Endothelial cell of umbilical vein (primary cell): Measurements from ENCODE around the gene ZNF423. TPM values are rescaled to one million over a fixed set of nuclear protein-coding genes. Genes with fewer than 3 reads are reported as not detected.

Source experiments
- BruUV-seq: library from RNA; stranded (reverse); fragments of 400-500 nt; replicated peaks from 2 replicates; lab custom pipeline; 2021; lab: Mats Ljungman, UMichigan
- CTCF ChIA-PET: fragments of 300-600, 350-600 bp; sonication (Branson Sonifier 250); formaldehyde crosslinking; loops from one replicate; lab custom pipeline; 2021; ENCODE audit warnings: antibody characterized with exemption, inconsistent platforms; lab: Charles Lee
- POLR2A ChIA-PET: fragments of 300-600, 350-600 bp; sonication (Branson Sonifier 250); formaldehyde crosslinking; loops from one replicate; lab custom pipeline; 2021; ENCODE audit warnings: antibody characterized with exemption, inconsistent platforms; lab: Charles Lee
- DNase-seq: peaks from one replicate; pipeline ENCODE4 v3.0.0-alpha.2; 2011; ENCODE audit warnings: low read depth, low spot score
- FAIRE-seq: peaks from 2 replicates; lab custom pipeline; 2011; peaks lifted over from hg19 to GRCh38; lab: Jason Lieb, UNC
- H2AFZ ChIP-seq: 2 replicates; pipeline ENCODE4 v1.6.0; 2012; ENCODE audit warnings: low read depth, low read length, control low read depth, inconsistent platforms
- H3K27ac ChIP-seq: 2 replicates; pipeline ENCODE4 v1.5.1; 2011; ENCODE audit warnings: low read depth, mild to moderate bottlenecking, control low read depth, low read length, moderate library complexity; ENCODE audit not compliant: insufficient read depth
- H3K27me3 ChIP-seq, 2 experiments: 2 replicates each; pipeline versions ENCODE4 v1.6.0 to v1.6.1; 2011; ENCODE audit warnings: low read length in 2 of 2, mixed read lengths in 1 of 2; ENCODE audit not compliant: control insufficient read depth in 2 of 2, insufficient read depth in 2 of 2
- H3K36me3 ChIP-seq, 2 experiments: 2 replicates in 1 of 2; 3 replicates in 1 of 2; pipeline ENCODE4 v1.5.1; 2011; ENCODE audit warnings: low read length in 2 of 2, mild to moderate bottlenecking in 1 of 2, moderate library complexity in 1 of 2; ENCODE audit not compliant: control insufficient read depth in 2 of 2, insufficient read depth in 2 of 2; ENCODE audit errors: extremely low read depth in 1 of 2
- H3K4me1 ChIP-seq: 3 replicates; pipeline ENCODE4 v1.5.1; 2011; ENCODE audit warnings: mild to moderate bottlenecking, low read length; ENCODE audit not compliant: control insufficient read depth, insufficient read depth; ENCODE audit errors: extremely low read depth
- H3K4me2 ChIP-seq: 2 replicates; pipeline ENCODE4 v1.6.1; 2011; ENCODE audit warnings: low read length, control low read depth, mixed read lengths; ENCODE audit not compliant: insufficient read depth
- H3K4me3 ChIP-seq, 3 experiments: fragments of 200-600 bp in 1 of 3; sonication (generic), shearing (Covaris generic) in 1 of 3; replicated peaks in 1 of 3; 2 replicates each; pipeline ENCODE4 v1.5.1; 2011 to 2016; ENCODE audit warnings: control low read depth in 3 of 3, low read length in 3 of 3, mild to moderate bottlenecking in 2 of 3, inconsistent platforms in 1 of 3, low read depth in 1 of 3, moderate library complexity in 1 of 3; ENCODE audit not compliant: insufficient read depth in 1 of 3
- H3K79me2 ChIP-seq: 2 replicates; pipeline ENCODE4 v1.6.0; 2012; ENCODE audit warnings: low read length, inconsistent platforms; ENCODE audit not compliant: control insufficient read depth, insufficient read depth
- H3K9ac ChIP-seq: replicated peaks from 2 replicates; pipeline ENCODE3; 2011; ENCODE audit warnings: low read length, control low read depth; ENCODE audit not compliant: insufficient read depth; ENCODE audit errors: extremely low read depth
- H3K9me1 ChIP-seq: replicated peaks from 3 replicates; pipeline ENCODE4 v1.6.0; 2011; ENCODE audit warnings: mild to moderate bottlenecking, low read length; ENCODE audit not compliant: control insufficient read depth, insufficient read depth; ENCODE audit errors: extremely low read depth
- H3K9me3 ChIP-seq: replicated peaks from 2 replicates; pipeline ENCODE4 v1.5.1; 2012; ENCODE audit warnings: low read length, inconsistent platforms; ENCODE audit not compliant: control insufficient read depth, insufficient read depth
- H4K20me1 ChIP-seq: replicated peaks from 2 replicates; pipeline ENCODE3; 2011; ENCODE audit warnings: mild to moderate bottlenecking, low read length; ENCODE audit not compliant: control insufficient read depth, insufficient read depth; ENCODE audit errors: extremely low read depth
- POLR2AphosphoS5 ChIP-seq: IDR thresholded peaks from 2 replicates; pipeline ENCODE4 v1.6.1; 2012; ENCODE audit warnings: low read depth, mild to moderate bottlenecking, control low read depth, low read length, moderate library complexity; ENCODE audit not compliant: insufficient read depth
- dilution Hi-C: fragments of 300-500 bp; cut with MboI; formaldehyde crosslinking; loops from one replicate; pipeline ENCODE4 v1.15.0; 2019; ENCODE audit warnings: low sequenced_read_pairs; ENCODE audit not compliant: extremely low pct_ligation_motif_present
- intact Hi-C: fragments of 100-400 bp; cut with micrococcal nuclease; formaldehyde crosslinking; loops from one replicate; pipeline ENCODE4 v1.10.0; 2022
- polyA plus RNA-seq, 4 experiments: library from polyadenylated mRNA; depleted of rRNA in 3 of 4; stranded (reverse) in 3 of 4; unstranded in 1 of 4; fragments of >200 nt; gene quantifications; 2 replicates each; pipeline versions ENCODE4 v1.2.1 to v1.2.3, GENCODE V29; 2011 to 2012; ENCODE audit warnings: missing spikeins in 1 of 4
- total RNA-seq: library from RNA; stranded (reverse); gene quantifications from 2 replicates; pipeline ENCODE4 v1.2.3, GENCODE V29; 2021
- TF ChIP-seq, protein P1 (sequence below), 2 donors: IDR thresholded peaks; 1 replicate in 1 of 2; 2 replicates in 1 of 2; pipeline ENCODE4 v1.5.1; 2011; ENCODE audit warnings: low read length in 2 of 2, mild to moderate bottlenecking in 2 of 2, moderate library complexity in 2 of 2, control low read depth in 1 of 2, inconsistent platforms in 1 of 2, low read depth in 1 of 2; ENCODE audit not compliant: insufficient read depth in 1 of 2; ENCODE audit errors: extremely low read depth in 1 of 2

Gene ZNF423
- total and polyA plus RNA-seq, 2 donors (not counting 3 experiments of a cell fraction or from before 2014, with no cell fraction given), result 2.2 to 8.1 TPM

DNA sequence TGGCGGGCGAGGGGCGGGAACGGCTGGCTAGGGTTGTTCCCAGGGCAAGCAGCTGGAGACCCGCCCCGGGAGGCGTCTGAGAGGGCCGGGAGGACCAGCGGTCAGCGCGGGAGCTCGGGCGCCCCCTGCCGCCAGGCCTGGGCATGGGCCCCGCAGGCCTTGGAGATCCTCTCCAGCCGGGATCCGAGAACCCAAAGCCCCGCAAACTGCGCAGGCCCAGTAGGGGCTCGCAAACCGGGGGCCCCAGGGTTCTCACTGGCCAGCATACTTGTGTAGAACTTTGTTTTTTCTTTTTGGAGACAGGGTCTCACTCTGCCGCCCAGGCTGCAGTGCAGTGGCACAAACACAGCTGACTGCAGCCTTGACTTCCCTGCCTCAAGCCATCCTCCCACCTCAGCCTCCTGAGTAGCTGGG, 20.8 kb upstream of the ZNF423 start:
- Histone ChIP-seq H3K27ac (no peak overlapping the region), H2AFZ (peak overlapping the region; percentile 51), H3K9me1 (no peaks in the 10 kb centered on the region), H3K79me2 (no peaks in the 10 kb centered on the region), H3K4me3 (no peak overlapping the region), H3K4me2 (no peak overlapping the region), H3K9ac (no peak overlapping the region), H3K27me3 (peaks cover 4 to 8% of the 10 kb centered on the region in 2 experiments), H3K9me3 (no peaks in the 10 kb centered on the region), H3K36me3 (no peaks in the 10 kb centered on the region), H3K4me1 (no peaks in the 10 kb centered on the region), H4K20me1 (no peaks in the 10 kb centered on the region)
- CTCF ChIA-PET, result interaction anchor here (1.0 to 3.1 kb wide), 27 partner anchors 8 to 469 kb away, joined by 3 to 44 read pairs (median 5); partner anchors contain the start of gene ZNF423
- dilution Hi-C loops, result no loop called here
- POLR2A ChIA-PET, result no interaction called here
- TF ChIP-seq, protein P1, sequence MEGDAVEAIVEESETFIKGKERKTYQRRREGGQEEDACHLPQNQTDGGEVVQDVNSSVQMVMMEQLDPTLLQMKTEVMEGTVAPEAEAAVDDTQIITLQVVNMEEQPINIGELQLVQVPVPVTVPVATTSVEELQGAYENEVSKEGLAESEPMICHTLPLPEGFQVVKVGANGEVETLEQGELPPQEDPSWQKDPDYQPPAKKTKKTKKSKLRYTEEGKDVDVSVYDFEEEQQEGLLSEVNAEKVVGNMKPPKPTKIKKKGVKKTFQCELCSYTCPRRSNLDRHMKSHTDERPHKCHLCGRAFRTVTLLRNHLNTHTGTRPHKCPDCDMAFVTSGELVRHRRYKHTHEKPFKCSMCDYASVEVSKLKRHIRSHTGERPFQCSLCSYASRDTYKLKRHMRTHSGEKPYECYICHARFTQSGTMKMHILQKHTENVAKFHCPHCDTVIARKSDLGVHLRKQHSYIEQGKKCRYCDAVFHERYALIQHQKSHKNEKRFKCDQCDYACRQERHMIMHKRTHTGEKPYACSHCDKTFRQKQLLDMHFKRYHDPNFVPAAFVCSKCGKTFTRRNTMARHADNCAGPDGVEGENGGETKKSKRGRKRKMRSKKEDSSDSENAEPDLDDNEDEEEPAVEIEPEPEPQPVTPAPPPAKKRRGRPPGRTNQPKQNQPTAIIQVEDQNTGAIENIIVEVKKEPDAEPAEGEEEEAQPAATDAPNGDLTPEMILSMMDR (IDR thresholded peaks at IDR 0.05; ENCODE audit: extremely low read depth in 1 of 2, insufficient read depth in 1 of 2, low read depth in 1 of 2, low read length in 2 of 2), result peak; percentile 88 to 94
- TF ChIP-seq POLR2AphosphoS5, result no peak
- intact Hi-C loops, result loop anchor here (1.0 to 5.0 kb wide), 6 partner anchors 20 to 468 kb away; partner anchors contain the start of gene ZNF423
- peak; percentile 25 for DNase-seq
- BruUV-seq, result no TSS peak
- FAIRE-seq, result peak; percentile 59
